Thymus (tissue), 11 donors: Measurements from ENCODE around the gene ADAMTS2. TPM values are rescaled to one million over a fixed set of nuclear protein-coding genes. Genes with fewer than 3 reads are reported as not detected.

ENCODE experiments used
- DNase-seq, 9 donors: peaks; one replicate each; pipeline ENCODE4 v3.0.0-alpha.2; 2013; ENCODE audit warnings: low spot score in 9 of 9, low read depth in 6 of 9, missing footprints in 1 of 9
- H3K27ac ChIP-seq, 2 donors: one replicate each; pipeline ENCODE4 v1.5.1; 2013; ENCODE audit warnings: control low read depth in 1 of 2, low read depth in 1 of 2, low read length in 1 of 2, mild to moderate bottlenecking in 1 of 2, moderate library complexity in 1 of 2
- H3K27me3 ChIP-seq, 2 donors: one replicate each; pipeline ENCODE4 v1.5.1; 2013; ENCODE audit warnings: low read length in 1 of 2; ENCODE audit not compliant: control insufficient read depth in 2 of 2, insufficient read depth in 1 of 2
- H3K36me3 ChIP-seq, 2 donors: one replicate each; pipeline ENCODE4 v1.5.1; 2013; ENCODE audit warnings: low read length in 1 of 2, mild to moderate bottlenecking in 1 of 2, moderate library complexity in 1 of 2; ENCODE audit not compliant: control insufficient read depth in 2 of 2, insufficient read depth in 2 of 2
- H3K4me1 ChIP-seq, 2 donors: one replicate each; pipeline ENCODE4 v1.5.1; 2013; ENCODE audit warnings: low read length in 2 of 2; ENCODE audit not compliant: control insufficient read depth in 2 of 2, insufficient read depth in 2 of 2
- H3K4me3 ChIP-seq, 2 donors: one replicate each; pipeline ENCODE4 v1.5.1; 2013; ENCODE audit warnings: low read length in 2 of 2, control low read depth in 1 of 2, mild to moderate bottlenecking in 1 of 2
- H3K9me3 ChIP-seq, 2 donors: one replicate each; pipeline ENCODE4 v1.5.1; 2013; ENCODE audit warnings: low read length in 1 of 2, mild to moderate bottlenecking in 1 of 2; ENCODE audit not compliant: control insufficient read depth in 2 of 2, insufficient read depth in 1 of 2
- WGBS: extraction: QIAGEN DNeasy Blood & Tissue Kit; methylation state at CpG from one replicate; pipeline ENCODE4 v1.1.7; 2013; 5-methylcytosine and 5-hydroxymethylcytosine counted together
- polyA plus RNA-seq: library from polyadenylated mRNA; stranded (reverse); fragments of 200-250 nt; gene quantifications from one replicate; pipeline ENCODE4 v1.2.3, GENCODE V29; 2013
- total RNA-seq: library from RNA; stranded (reverse); fragments of 120-200 nt; gene quantifications from one replicate; pipeline ENCODE4 v1.2.4, GENCODE V29; 2013
- donor health status: healthy.

ADAMTS2 gene
- total and polyA plus RNA-seq, 2 donors, result 1.3 to 1.4 TPM

GRCh38 chr5:179234563-179235135 is 110.6 kb downstream of the ADAMTS2 start:
- Histone ChIP-seq H3K4me3 (no peak overlapping the region), H3K9me3 (peaks cover 2 to 29% of the 10 kb centered on the region in 2 donors), H3K27ac (no peak overlapping the region), H3K27me3 (no peaks in the 10 kb centered on the region), H3K36me3 (no peaks in the 10 kb centered on the region), H3K4me1 (no peaks in the 10 kb centered on the region)
- DNase-seq, result no peak
- WGBS, result 96% methylated on average over 12 of the region's 12 CpGs

DNA sequence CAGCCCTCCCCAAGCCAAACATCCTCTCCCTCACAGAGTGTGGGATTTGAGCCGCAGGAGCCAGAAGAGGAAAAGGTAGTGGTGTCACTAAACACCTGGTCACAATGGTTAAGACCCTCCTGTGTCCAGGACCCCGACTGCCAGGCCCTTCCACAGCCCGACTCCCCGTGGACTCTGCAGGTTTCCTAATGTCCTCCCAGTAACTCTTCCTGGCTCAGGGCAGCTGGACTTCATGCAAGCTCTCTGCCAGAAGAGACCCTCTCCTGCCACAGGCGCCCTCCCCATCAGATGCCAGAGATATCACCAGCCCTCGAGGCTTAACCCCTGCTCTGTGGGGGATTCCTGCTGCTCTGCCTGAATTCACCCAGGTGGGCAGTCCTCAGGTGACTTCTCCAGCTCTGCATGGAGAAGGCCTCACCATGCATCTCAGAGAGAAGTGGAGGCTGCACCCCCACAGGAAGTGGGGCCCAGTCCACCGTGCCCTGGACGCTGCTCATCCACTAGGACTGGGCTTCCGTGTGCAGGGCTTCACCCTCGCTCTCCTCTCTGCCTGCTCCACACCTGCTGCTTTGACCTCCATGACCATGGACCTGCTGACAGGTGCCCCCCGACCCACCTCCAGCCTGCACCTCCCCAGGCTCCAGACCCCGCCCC is 111.2 kb downstream of the ADAMTS2 start:
- Histone ChIP-seq H3K27ac (no peak overlapping the region), H3K27me3 (no peaks in the 10 kb centered on the region), H3K9me3 (peaks cover 2 to 26% of the 10 kb centered on the region in 2 donors), H3K4me3 (no peak overlapping the region), H3K4me1 (no peaks in the 10 kb centered on the region), H3K36me3 (no peaks in the 10 kb centered on the region)
- WGBS, result 81% methylated on average over 12 of the region's 12 CpGs
- no peak for DNase-seq

GRCh38 chr5:179232091-179232735 is 113.0 kb downstream of the ADAMTS2 start:
- H3K27ac ChIP-seq, result no peak overlapping the region
- H3K4me3 ChIP-seq, result no peak overlapping the region
- WGBS, result 87% methylated on average over 17 of the region's 17 CpGs
- no peak for DNase-seq
- peaks cover 0 to 9% of the 10 kb centered on the region in 2 donors for H3K9me3 ChIP-seq
- no peaks in the 10 kb centered on the region for H3K4me1 ChIP-seq
- no peaks in the 10 kb centered on the region for H3K27me3 ChIP-seq
- no peaks in the 10 kb centered on the region for H3K36me3 ChIP-seq

- DNase-seq, result no peak
- H3K27ac ChIP-seq, result no peak overlapping the region
- 94% methylated on average over 14 of the region's 14 CpGs for WGBS
These were observed 114.0 kb downstream of the ADAMTS2 start for GRCh38 chr5:179231309-179231708.

GRCh38 chr5:179230061-179230461 is 115.2 kb downstream of the ADAMTS2 start:
- DNase-seq, result no peak
- 85% methylated on average over 9 of the region's 9 CpGs for WGBS
- Histone ChIP-seq H3K27ac (no peak overlapping the region), H3K4me1 (no peaks in the 10 kb centered on the region), H3K4me3 (no peak overlapping the region), H3K36me3 (no peaks in the 10 kb centered on the region), H3K9me3 (peaks cover 0 to 11% of the 10 kb centered on the region in 2 donors), H3K27me3 (no peaks in the 10 kb centered on the region)

More at GRCh38 chr5:179231309-179231708, 114.0 kb downstream of the ADAMTS2 start:
- Histone ChIP-seq H3K9me3 (peaks cover 0 to 1% of the 10 kb centered on the region in 2 donors), H3K36me3 (no peaks in the 10 kb centered on the region), H3K4me3 (no peak overlapping the region), H3K27me3 (no peaks in the 10 kb centered on the region), H3K4me1 (no peaks in the 10 kb centered on the region)

GRCh38 chr5:179229331-179229831 is 115.9 kb downstream of the ADAMTS2 start:
- Histone ChIP-seq H3K4me1 (no peaks in the 10 kb centered on the region), H3K27me3 (no peaks in the 10 kb centered on the region), H3K36me3 (no peaks in the 10 kb centered on the region), H3K9me3 (peaks cover 0 to 18% of the 10 kb centered on the region in 2 donors), H3K27ac (no peak overlapping the region), H3K4me3 (no peak overlapping the region)
- 94% methylated on average over 11 of the region's 20 CpGs for WGBS
- DNase-seq, result no peak

DNA sequence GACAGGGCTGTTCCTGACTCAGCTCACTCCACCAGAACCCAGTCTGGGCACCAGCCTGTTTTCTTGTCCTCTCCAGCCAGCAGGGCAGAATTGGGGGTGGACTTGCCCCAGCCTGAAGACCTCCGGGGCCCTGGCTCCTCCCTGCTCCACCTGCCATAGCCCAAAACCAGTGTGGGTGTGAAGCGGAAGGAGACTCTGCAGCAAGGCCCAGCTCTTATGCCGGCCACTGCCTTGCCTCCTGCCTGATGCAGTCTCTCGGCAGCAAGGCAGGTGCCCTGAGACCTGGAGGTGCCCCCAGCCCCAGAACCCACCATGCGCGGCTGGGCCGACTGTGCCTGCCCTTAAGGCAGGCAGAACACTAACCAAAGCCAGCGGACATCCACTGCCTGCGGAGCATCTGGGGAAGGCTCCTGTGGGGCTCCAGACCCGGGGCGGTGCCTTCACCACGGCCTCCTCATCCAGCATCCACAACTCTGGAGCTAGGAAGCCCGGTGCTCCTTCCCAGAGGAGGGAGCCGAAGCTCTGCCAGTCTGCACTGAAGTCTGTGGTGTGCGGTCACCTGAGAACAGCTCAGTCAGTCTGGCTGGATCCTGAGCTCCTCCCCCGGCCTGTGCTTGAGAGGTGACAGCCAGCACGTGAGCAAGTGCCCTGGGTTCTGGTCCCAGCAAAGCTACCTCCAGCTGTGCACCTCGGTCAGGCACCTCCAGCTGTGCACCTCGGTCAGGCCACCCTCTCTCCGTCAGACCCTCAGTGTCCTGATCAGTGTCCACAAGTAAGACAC is 116.7 kb downstream of the ADAMTS2 start:
- no peak for DNase-seq

GRCh38 chr5:179227580-179228311 is 117.5 kb downstream of the ADAMTS2 start:
- 88% methylated on average over 17 of the region's 17 CpGs for WGBS
- H3K4me1 ChIP-seq, result no peaks in the 10 kb centered on the region
- no peaks in the 10 kb centered on the region for H3K27me3 ChIP-seq
- no peak for DNase-seq
- no peaks in the 10 kb centered on the region for H3K36me3 ChIP-seq
- peaks cover 3 to 34% of the 10 kb centered on the region in 2 donors for H3K9me3 ChIP-seq
- no peak overlapping the region for H3K4me3 ChIP-seq
- no peak overlapping the region for H3K27ac ChIP-seq

More for the DNA sequence above, 116.7 kb downstream of the ADAMTS2 start:
- peaks cover 3 to 26% of the 10 kb centered on the region in 2 donors for H3K9me3 ChIP-seq
- no peaks in the 10 kb centered on the region for H3K36me3 ChIP-seq
- no peak overlapping the region for H3K27ac ChIP-seq
- H3K27me3 ChIP-seq, result no peaks in the 10 kb centered on the region
- no peak overlapping the region for H3K4me3 ChIP-seq
- 96% methylated on average over 20 of the region's 20 CpGs for WGBS
- no peaks in the 10 kb centered on the region for H3K4me1 ChIP-seq
